ENCODE data around the gene FAM200C. TPM values are rescaled to one million over a fixed set of nuclear protein-coding genes. Genes with fewer than 3 reads are reported as not detected.

FAM200C gene
- total and polyA plus RNA-seq, 10 of the 15 experiments (the other 5 are each of a cell fraction or from before 2014, with no cell fraction given), result 1.0 to 5.4 (median 2.2) TPM

DNA sequence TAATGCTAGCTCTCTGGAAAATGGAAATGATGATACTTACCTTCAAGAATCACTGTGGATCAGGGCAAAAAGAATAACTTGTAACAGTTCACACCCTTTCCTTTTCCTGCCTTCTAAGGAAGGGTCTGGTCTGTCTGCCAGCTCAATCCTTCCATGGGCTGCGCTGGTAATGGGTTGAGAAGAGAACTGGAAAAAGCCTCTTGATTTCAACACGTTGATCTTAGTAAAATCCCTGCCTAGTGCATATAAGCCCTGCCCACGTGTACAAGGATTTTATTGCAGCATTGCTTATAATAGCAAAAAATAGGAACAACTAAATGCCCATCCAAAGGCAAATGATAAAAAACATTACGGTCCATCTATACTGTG, 49.9 kb downstream of the FAM200C start:
- Histone ChIP-seq H3K27me3 (replicated peaks in 1 of 2; ENCODE audit: control insufficient read depth in 2 of 2, insufficient read depth in 2 of 2, low read length in 1 of 2) (no peaks in the 10 kb centered on the region; a peak in 1 of 4 replicates), H3K4me1 (ENCODE audit: control insufficient read depth, insufficient read depth, low read length) (no peaks in the 10 kb centered on the region), H3K36me3 (ENCODE audit: control insufficient read depth in 2 of 2, insufficient read depth in 2 of 2, low read length in 1 of 2) (no peaks in the 10 kb centered on the region), H3K4me3 (no peak overlapping the region), H3K4me2 (ENCODE audit: control insufficient read depth, insufficient read depth) (no peak overlapping the region), H3K27ac (ENCODE audit: control insufficient read depth, insufficient read depth) (no peak overlapping the region), H3K9me3 (replicated peaks; ENCODE audit: control insufficient read depth, insufficient read depth, low read length) (no peaks in the 10 kb centered on the region), H2AFZ (ENCODE audit: control insufficient read depth, low read depth, low read length) (no peak overlapping the region), H3K9ac (ENCODE audit: control insufficient read depth, insufficient read depth, low read length) (no peak overlapping the region), H4K20me1 (ENCODE audit: control insufficient read depth, insufficient read depth) (no peaks in the 10 kb centered on the region), H3K79me2 (ENCODE audit: control insufficient read depth, insufficient read depth, low read length) (no peaks in the 10 kb centered on the region)
- intact Hi-C loops (cut with micrococcal nuclease; ENCODE audit: unreplicated experiment) (no loop called here), in situ Hi-C loops (cut with MboI) (loop anchor here (5.0 to 10.0 kb wide), 3 partner anchors 153 to 328 kb away; no protein-coding TSS in a partner anchor)
- TF ChIP-seq IRF4 (IDR thresholded peaks at IDR 0.05; ENCODE audit: low read depth, low read length) (no peak), BACH1 (IDR thresholded peaks at IDR 0.05; ENCODE audit: borderline replicate concordance) (no peak), RFX5 (IDR thresholded peaks at IDR 0.05; ENCODE audit: low read depth, low read length) (no peak), SMC3 (IDR thresholded peaks at IDR 0.05; ENCODE audit: borderline replicate concordance, low read length) (no peak), EED (IDR thresholded peaks at IDR 0.05; ENCODE audit: low read depth) (no peak), MXI1 (IDR thresholded peaks at IDR 0.05; ENCODE audit: low read depth, low read length) (no peak), NFYA (IDR thresholded peaks at IDR 0.05; ENCODE audit: borderline replicate concordance, low read depth, low read length) (no peak), RAD21 (IDR thresholded peaks at IDR 0.05; ENCODE audit: insufficient read depth, low read depth, low read length) (no peak), POLR2A (IDR thresholded peaks at IDR 0.05; ENCODE audit: low read depth, low read length) (no peak), HDGF (IDR thresholded peaks at IDR 0.05) (no peak)
- TF ChIP-seq, protein P1, sequence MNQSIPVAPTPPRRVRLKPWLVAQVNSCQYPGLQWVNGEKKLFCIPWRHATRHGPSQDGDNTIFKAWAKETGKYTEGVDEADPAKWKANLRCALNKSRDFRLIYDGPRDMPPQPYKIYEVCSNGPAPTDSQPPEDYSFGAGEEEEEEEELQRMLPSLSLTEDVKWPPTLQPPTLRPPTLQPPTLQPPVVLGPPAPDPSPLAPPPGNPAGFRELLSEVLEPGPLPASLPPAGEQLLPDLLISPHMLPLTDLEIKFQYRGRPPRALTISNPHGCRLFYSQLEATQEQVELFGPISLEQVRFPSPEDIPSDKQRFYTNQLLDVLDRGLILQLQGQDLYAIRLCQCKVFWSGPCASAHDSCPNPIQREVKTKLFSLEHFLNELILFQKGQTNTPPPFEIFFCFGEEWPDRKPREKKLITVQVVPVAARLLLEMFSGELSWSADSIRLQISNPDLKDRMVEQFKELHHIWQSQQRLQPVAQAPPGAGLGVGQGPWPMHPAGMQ (IDR thresholded peaks at IDR 0.05; ENCODE audit: borderline replicate concordance), result no peak
- TF ChIP-seq, protein P2, sequence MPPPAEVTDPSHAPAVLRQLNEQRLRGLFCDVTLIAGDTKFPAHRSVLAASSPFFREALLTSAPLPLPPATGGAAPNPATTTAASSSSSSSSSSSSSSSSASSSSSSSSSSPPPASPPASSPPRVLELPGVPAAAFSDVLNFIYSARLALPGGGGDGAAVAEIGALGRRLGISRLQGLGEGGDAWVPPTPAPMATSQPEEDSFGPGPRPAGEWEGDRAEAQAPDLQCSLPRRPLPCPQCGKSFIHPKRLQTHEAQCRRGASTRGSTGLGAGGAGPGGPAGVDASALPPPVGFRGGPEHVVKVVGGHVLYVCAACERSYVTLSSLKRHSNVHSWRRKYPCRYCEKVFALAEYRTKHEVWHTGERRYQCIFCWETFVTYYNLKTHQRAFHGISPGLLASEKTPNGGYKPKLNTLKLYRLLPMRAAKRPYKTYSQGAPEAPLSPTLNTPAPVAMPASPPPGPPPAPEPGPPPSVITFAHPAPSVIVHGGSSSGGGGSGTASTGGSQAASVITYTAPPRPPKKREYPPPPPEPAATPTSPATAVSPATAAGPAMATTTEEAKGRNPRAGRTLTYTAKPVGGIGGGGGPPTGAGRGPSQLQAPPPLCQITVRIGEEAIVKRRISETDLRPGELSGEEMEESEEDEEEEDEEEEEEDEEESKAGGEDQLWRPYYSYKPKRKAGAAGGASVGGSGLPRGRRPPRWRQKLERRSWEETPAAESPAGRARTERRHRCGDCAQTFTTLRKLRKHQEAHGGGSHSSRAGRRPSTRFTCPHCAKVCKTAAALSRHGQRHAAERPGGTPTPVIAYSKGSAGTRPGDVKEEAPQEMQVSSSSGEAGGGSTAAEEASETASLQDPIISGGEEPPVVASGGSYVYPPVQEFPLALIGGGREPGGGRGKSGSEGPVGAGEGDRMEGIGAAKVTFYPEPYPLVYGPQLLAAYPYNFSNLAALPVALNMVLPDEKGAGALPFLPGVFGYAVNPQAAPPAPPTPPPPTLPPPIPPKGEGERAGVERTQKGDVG (CRISPR knock-in tag; IDR thresholded peaks at IDR 0.05), result no peak
- TF ChIP-seq, protein P3, sequence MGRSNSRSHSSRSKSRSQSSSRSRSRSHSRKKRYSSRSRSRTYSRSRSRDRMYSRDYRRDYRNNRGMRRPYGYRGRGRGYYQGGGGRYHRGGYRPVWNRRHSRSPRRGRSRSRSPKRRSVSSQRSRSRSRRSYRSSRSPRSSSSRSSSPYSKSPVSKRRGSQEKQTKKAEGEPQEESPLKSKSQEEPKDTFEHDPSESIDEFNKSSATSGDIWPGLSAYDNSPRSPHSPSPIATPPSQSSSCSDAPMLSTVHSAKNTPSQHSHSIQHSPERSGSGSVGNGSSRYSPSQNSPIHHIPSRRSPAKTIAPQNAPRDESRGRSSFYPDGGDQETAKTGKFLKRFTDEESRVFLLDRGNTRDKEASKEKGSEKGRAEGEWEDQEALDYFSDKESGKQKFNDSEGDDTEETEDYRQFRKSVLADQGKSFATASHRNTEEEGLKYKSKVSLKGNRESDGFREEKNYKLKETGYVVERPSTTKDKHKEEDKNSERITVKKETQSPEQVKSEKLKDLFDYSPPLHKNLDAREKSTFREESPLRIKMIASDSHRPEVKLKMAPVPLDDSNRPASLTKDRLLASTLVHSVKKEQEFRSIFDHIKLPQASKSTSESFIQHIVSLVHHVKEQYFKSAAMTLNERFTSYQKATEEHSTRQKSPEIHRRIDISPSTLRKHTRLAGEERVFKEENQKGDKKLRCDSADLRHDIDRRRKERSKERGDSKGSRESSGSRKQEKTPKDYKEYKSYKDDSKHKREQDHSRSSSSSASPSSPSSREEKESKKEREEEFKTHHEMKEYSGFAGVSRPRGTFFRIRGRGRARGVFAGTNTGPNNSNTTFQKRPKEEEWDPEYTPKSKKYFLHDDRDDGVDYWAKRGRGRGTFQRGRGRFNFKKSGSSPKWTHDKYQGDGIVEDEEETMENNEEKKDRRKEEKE (IDR thresholded peaks at IDR 0.05), result no peak
- no peak for DNase-seq (ENCODE audit: low read depth, low spot score)
- ATAC-seq, result no peak
- 48% methylated on average over 4 of the region's 4 CpGs for WGBS (ENCODE audit: insufficient coverage, insufficient replicate concordance, low lambda C conversion rate, missing lambda C conversion rate)
- no peak for FAIRE-seq
- RAD21 ChIA-PET (ENCODE audit: unreplicated experiment), result no interaction called here
- no TSS peak for BruUV-seq (replicated peaks)
- POLR2A ChIA-PET, result no interaction called here
- CTCF ChIA-PET, result interaction anchor here (1.4 to 10.5 kb wide), 2 partner anchors 269 to 326 kb away, joined by 3 to 162 read pairs; no protein-coding TSS in a partner anchor
- SMC1A ChIA-PET (ENCODE audit: uncharacterized antibody, unreplicated experiment), result interaction anchor here (1.0 to 1.5 kb wide), 2 partner anchors 269 to 363 kb away, joined by 3 read pairs; no protein-coding TSS in a partner anchor
